Airway epithelial cell (primary cell): Measurements from ENCODE around the gene MRPS2. TPM values are rescaled to one million over a fixed set of nuclear protein-coding genes. Genes with fewer than 3 reads are reported as not detected.

Source experiments
- total RNA-seq: library from RNA; depleted of rRNA; stranded (reverse); fragments of >200 nt; gene quantifications from 2 replicates; pipeline ENCODE4 v1.2.3, GENCODE V29; 2015

MRPS2 gene
- 52.5 and 78.5 TPM in 2 replicates for total RNA-seq

DNA sequence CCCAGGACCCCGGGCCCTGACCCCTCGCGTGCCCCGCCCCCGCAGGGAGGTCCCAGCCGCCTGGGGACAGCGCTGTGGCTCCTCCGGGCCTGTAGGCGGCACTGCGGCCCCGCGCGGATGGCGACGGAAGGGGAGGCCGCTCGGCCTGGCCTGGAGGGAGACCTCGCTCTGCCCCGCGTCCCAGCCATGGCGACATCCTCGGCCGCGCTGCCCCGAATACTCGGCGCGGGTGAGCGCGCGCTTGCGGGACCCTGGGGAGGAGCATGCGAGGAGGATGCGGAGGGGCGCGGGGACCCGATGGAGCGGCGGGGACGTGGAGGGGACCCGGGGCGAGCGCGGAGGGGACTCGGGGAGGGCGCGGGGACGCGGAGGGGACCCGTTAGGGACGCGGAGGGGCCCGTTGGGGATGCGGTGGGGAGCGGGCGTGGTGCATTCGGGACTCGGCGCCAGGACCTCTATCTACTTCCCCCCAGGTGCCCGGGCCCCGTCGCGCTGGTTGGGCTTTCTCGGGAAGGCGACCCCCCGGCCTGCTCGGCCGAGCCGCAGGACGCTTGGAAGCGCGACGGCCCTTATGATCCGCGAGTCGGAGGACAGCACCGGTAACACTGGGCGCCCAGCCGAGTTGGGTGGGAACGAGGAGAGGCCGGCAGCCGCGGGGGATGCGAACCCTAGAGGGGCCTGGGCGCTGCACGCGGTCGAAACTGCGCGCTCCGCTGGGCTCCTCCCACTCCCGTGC lies at the start of gene MRPS2:
Gene MRPS2, plus strand, starts transcription at position 158 of the 736 bp plus-strand sequence. Its CDS starts 29 bp downstream, at position 187.

GRCh38 chr9:135479469-135480052 lies 20.9 kb upstream of the MRPS2 start, which contains the start of gene PPP1R26:
Gene PPP1R26, plus strand, starts transcription at chr9:135479782. Its CDS starts 4,729 bp downstream, at chr9:135484511.

DNA sequence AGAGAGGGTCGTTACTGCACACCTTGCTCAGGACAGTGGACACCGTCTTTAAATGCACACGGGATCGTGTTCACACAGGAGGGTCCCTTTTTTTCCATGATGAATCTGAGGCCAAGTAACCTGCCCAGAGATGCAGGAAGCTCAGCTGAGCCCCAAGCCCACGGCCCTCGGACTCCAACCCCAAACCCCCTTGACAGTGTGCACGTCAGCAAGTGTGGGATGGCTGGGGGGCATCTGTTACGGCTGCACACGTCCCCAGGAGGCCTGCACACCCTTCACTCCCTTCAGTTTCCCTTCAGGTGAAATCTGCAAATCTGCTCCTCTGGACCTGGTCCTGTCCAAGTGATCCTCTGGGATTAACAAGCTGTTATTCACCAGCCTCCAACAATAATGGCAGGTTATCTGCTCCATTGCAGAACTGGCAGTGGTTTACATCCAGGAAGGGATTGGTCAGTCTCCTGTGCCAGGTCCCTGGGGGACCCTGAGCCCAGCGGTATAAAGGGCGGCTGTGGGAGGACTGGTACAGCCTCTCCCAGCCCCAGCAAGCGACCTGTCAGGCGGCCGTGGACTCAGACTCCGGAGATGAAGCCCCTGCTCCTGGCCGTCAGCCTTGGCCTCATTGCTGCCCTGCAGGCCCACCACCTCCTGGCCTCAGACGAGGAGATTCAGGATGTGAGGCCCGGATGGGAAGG lies 20.6 kb downstream of the MRPS2 start, which contains the start of gene LCN1:
Gene LCN1, plus strand, starts transcription at position 525 of the 692 bp plus-strand sequence. Its CDS starts 58 bp downstream, at position 583.

DNA sequence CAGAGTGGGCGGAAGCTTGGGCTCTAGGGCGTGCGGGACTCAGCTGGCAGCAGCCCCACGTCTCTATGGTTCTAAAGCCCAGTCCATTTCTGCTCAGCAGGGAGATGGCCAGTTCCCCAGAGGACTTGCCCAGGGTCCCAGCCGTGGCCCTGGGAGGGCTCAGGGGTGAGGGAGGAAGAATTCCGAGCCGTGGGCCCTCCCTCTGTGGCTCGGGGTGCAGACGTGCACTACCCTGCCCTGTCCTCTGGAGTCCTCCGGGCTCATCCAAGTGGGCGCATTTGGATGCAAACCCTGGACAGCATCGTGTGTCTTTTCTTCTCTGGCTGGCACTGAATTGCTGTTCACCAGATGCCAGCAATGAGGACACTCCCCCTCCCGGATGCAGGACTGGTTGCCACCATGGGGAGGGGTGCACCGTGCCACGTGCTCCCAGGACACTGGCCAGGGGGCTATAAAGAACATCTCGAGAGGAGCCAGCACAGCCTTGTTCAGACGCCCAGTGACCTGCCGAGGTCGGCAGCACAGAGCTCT lies 45.2 kb downstream of the MRPS2 start, which contains the start of gene OBP2A:
Gene OBP2A, plus strand, starts transcription at position 481 of the 531 bp plus-strand sequence. CDS start 55 bp downstream, outside the sequence.

Other genes with a start within 250 kb of the MRPS2 start
- gene PPP1R26, start 20.9 kb upstream of the MRPS2 start, total RNA-seq, result 12.9 and 16.9 TPM in 2 replicates
- gene LCN1, start 20.8 kb downstream of the MRPS2 start, total RNA-seq, result not detected in 2 replicates
- gene OBP2A, start 45.4 kb downstream of the MRPS2 start, total RNA-seq, result not detected in 2 replicates
- not detected in 2 replicates for gene PAEP, start 61.1 kb downstream of the MRPS2 start, total RNA-seq
- gene GLT6D1, start 138.9 kb downstream of the MRPS2 start, total RNA-seq, result not detected in 2 replicates
- gene LCN9, start 162.6 kb downstream of the MRPS2 start, total RNA-seq, result not detected in 2 replicates
- gene SOHLH1, start 198.8 kb downstream of the MRPS2 start, total RNA-seq, result not detected in 2 replicates
- gene KCNT1, start 201.5 kb downstream of the MRPS2 start, total RNA-seq, result not detected in 2 replicates